ENCODE data around the gene LMO4.

LMO4 gene

GRCh38 chr1:87369736-87370478 is 41.2 kb downstream of the LMO4 start:
- H3K4me3 ChIP-seq (ENCODE audit: low read length) = no peak overlapping the region
- TF ChIP-seq, protein P1, sequence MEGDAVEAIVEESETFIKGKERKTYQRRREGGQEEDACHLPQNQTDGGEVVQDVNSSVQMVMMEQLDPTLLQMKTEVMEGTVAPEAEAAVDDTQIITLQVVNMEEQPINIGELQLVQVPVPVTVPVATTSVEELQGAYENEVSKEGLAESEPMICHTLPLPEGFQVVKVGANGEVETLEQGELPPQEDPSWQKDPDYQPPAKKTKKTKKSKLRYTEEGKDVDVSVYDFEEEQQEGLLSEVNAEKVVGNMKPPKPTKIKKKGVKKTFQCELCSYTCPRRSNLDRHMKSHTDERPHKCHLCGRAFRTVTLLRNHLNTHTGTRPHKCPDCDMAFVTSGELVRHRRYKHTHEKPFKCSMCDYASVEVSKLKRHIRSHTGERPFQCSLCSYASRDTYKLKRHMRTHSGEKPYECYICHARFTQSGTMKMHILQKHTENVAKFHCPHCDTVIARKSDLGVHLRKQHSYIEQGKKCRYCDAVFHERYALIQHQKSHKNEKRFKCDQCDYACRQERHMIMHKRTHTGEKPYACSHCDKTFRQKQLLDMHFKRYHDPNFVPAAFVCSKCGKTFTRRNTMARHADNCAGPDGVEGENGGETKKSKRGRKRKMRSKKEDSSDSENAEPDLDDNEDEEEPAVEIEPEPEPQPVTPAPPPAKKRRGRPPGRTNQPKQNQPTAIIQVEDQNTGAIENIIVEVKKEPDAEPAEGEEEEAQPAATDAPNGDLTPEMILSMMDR (IDR thresholded peaks at IDR 0.05; ENCODE audit: insufficient read depth, low read depth, low read length, missing control alignments) = no peak
- no peak for DNase-seq (ENCODE audit: low read depth)

GRCh38 chr1:87370544-87370943 is 41.9 kb downstream of the LMO4 start:
- TF ChIP-seq, protein P1 (IDR thresholded peaks at IDR 0.05; ENCODE audit: insufficient read depth, low read depth, low read length, missing control alignments) = no peak
- DNase-seq (ENCODE audit: low read depth) = peak; percentile 24
- H3K4me3 ChIP-seq (ENCODE audit: low read length) = no peak overlapping the region

- TF ChIP-seq, protein P1 (IDR thresholded peaks at IDR 0.05; ENCODE audit: insufficient read depth, low read depth, low read length, missing control alignments) = no peak
- H3K4me3 ChIP-seq (ENCODE audit: low read length) = no peak overlapping the region
- no peak for DNase-seq (ENCODE audit: low read depth)
Observed at GRCh38 chr1:87379306-87379705, 50.6 kb downstream of the LMO4 start.

- TF ChIP-seq, protein P1 (IDR thresholded peaks at IDR 0.05; ENCODE audit: insufficient read depth, low read depth, low read length, missing control alignments) = no peak
- H3K4me3 ChIP-seq (ENCODE audit: low read length) = no peak overlapping the region
Observed at GRCh38 chr1:87386217-87386790, 57.6 kb downstream of the LMO4 start.

GRCh38 chr1:87388411-87388810 is 59.7 kb downstream of the LMO4 start:
- DNase-seq (ENCODE audit: low read depth) = no peak
- no peak overlapping the region for H3K4me3 ChIP-seq (ENCODE audit: low read length)
- TF ChIP-seq, protein P1 (IDR thresholded peaks at IDR 0.05; ENCODE audit: insufficient read depth, low read depth, low read length, missing control alignments) = no peak

More at GRCh38 chr1:87386217-87386790, 57.6 kb downstream of the LMO4 start:
- DNase-seq (ENCODE audit: low read depth) = no peak

DNA sequence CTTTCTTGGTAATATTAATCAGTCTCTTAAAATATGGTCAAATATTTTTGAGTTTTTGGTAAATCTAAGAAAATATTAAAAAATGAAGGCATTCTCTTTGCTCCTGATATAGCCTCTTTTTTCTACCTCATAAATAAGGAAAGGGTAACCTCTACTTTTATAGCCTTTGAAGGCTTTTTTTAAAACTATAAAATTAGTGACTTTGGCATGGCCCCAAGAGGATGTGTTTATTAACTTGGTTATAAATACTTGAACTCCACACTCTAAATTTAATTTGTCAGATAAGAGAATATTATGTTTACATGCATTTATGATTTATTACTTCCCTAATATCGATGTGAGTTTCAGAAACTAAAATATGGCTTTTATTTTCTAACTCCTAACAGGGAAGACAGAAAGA is 60.3 kb downstream of the LMO4 start:
- TF ChIP-seq, protein P1 (IDR thresholded peaks at IDR 0.05; ENCODE audit: insufficient read depth, low read depth, low read length, missing control alignments) = no peak
- no peak for DNase-seq (ENCODE audit: low read depth)
- no peak overlapping the region for H3K4me3 ChIP-seq (ENCODE audit: low read length)
